ENCODE results near the gene FADD.
A peak's percentile ranks its signal among the peaks of the same experiment; 100 is the strongest.
"Not testable (repeated sequence)": the region's sequence is repeated elsewhere in the genome, so short reads cannot be mapped to it uniquely, and the experiment has no call there.

FADD gene

GRCh38 chr11:70203751-70204465, 812 bp downstream of the FADD start:
- FAIRE-seq, result peak; percentile 63
- DNase-seq (ENCODE audit: low spot score), result peak; percentile 83

GRCh38 chr11:70204466-70204799, 1.3 kb downstream of the FADD start:
- no peak for DNase-seq (ENCODE audit: low spot score)
- no peak for FAIRE-seq

GRCh38 chr11:70205049-70205725, 2.1 kb downstream of the FADD start:
- FAIRE-seq (no peak), DNase-seq (ENCODE audit: low spot score) (no peak)

- no peak for FAIRE-seq
Measured at GRCh38 chr11:70205766-70206165, 2.7 kb downstream of the FADD start.

GRCh38 chr11:70206226-70206981, 3.3 kb downstream of the FADD start:
- no peak for DNase-seq (ENCODE audit: low spot score)

More at GRCh38 chr11:70205766-70206165, 2.7 kb downstream of the FADD start:
- DNase-seq (ENCODE audit: low spot score), result no peak

GRCh38 chr11:70206982-70207376, 3.9 kb downstream of the FADD start:
- FAIRE-seq (no peak), DNase-seq (ENCODE audit: low spot score) (no peak)

More at GRCh38 chr11:70206226-70206981, 3.3 kb downstream of the FADD start:
- FAIRE-seq, result no peak

GRCh38 chr11:70207531-70208131, 4.5 kb downstream of the FADD start:
- DNase-seq (ENCODE audit: low spot score) (no peak), FAIRE-seq (no peak)

- DNase-seq (ENCODE audit: low spot score), result no peak
- FAIRE-seq, result no peak
Measured at GRCh38 chr11:70209391-70209912, 6.4 kb downstream of the FADD start.

GRCh38 chr11:70210051-70210501, 7.0 kb downstream of the FADD start:
- DNase-seq (ENCODE audit: low spot score) (peak; percentile 18), FAIRE-seq (no peak)

GRCh38 chr11:70210530-70210929, 7.4 kb downstream of the FADD start:
- no peak for FAIRE-seq

GRCh38 chr11:70212227-70212811, 9.2 kb downstream of the FADD start:
- DNase-seq (ENCODE audit: low spot score) (no peak), FAIRE-seq (no peak)

More at GRCh38 chr11:70210530-70210929, 7.4 kb downstream of the FADD start:
- DNase-seq (ENCODE audit: low spot score), result no peak

- not testable (repeated sequence) for FAIRE-seq; DNase-seq (ENCODE audit: low spot score)
Measured at GRCh38 chr11:70217388-70217787, 14.3 kb downstream of the FADD start.

GRCh38 chr11:70218076-70218475, 15.0 kb downstream of the FADD start:
- not testable (repeated sequence) for FAIRE-seq; DNase-seq (ENCODE audit: low spot score)

GRCh38 chr11:70220136-70220535, 17.0 kb downstream of the FADD start:
- no peak for DNase-seq (ENCODE audit: low spot score)
- FAIRE-seq, result no peak

GRCh38 chr11:70220920-70221319, 17.8 kb downstream of the FADD start:
- FAIRE-seq (no peak), DNase-seq (ENCODE audit: low spot score) (no peak)

- no peak for DNase-seq (ENCODE audit: low spot score)
- no peak for FAIRE-seq
Measured at GRCh38 chr11:70225681-70226177, 22.6 kb downstream of the FADD start.

GRCh38 chr11:70226183-70226582, 23.1 kb downstream of the FADD start:
- DNase-seq (ENCODE audit: low spot score) (no peak), FAIRE-seq (no peak)

- FAIRE-seq (no peak), DNase-seq (ENCODE audit: low spot score) (no peak)
Measured at GRCh38 chr11:70226967-70227366, 23.9 kb downstream of the FADD start.

GRCh38 chr11:70229737-70230136, 26.6 kb downstream of the FADD start:
- FAIRE-seq, result no peak

GRCh38 chr11:70230151-70230839, 27.2 kb downstream of the FADD start:
- FAIRE-seq (no peak), DNase-seq (ENCODE audit: low spot score) (no peak)

More at GRCh38 chr11:70229737-70230136, 26.6 kb downstream of the FADD start:
- DNase-seq (ENCODE audit: low spot score), result no peak
